H9 (cell line): ENCODE measurements around the gene SIGMAR1. TPM values are rescaled to one million over a fixed set of nuclear protein-coding genes. Genes with fewer than 3 reads are reported as not detected.
"Not testable (repeated sequence)": the region's sequence is repeated elsewhere in the genome, so short reads cannot be mapped to it uniquely, and the experiment has no call there.

Experiments
- DNase-seq: peaks from one replicate; pipeline ENCODE4 v3.0.0-alpha.2; 2017
- H2AFZ ChIP-seq: one replicate; pipeline ENCODE4 v1.6.1; 2013; ENCODE audit warnings: mild to moderate bottlenecking, low read length, control low read depth, moderate library complexity
- H2AK5ac ChIP-seq: 2 replicates; pipeline ENCODE4 v1.6.1; 2013; ENCODE audit warnings: low read length, control low read depth, mixed read lengths; ENCODE audit not compliant: insufficient read length
- H2BK120ac ChIP-seq: one replicate; pipeline ENCODE4 v1.6.1; 2013; ENCODE audit warnings: low read depth, mild to moderate bottlenecking, low read length, control low read depth, inconsistent platforms; ENCODE audit not compliant: poor library complexity, severe bottlenecking
- H2BK12ac ChIP-seq: 2 replicates; pipeline ENCODE4 v1.6.1; 2013; ENCODE audit warnings: low read length, control low read depth, mixed read lengths, low read depth; ENCODE audit not compliant: insufficient read length
- H2BK15ac ChIP-seq: 2 replicates; pipeline ENCODE4 v1.6.1; 2013; ENCODE audit warnings: low read depth, low read length, control low read depth
- H2BK20ac ChIP-seq: one replicate; pipeline ENCODE4 v1.6.1; 2013; ENCODE audit warnings: low read depth, mild to moderate bottlenecking, low read length, control low read depth, inconsistent platforms; ENCODE audit not compliant: poor library complexity, severe bottlenecking
- H2BK5ac ChIP-seq: 2 replicates; pipeline ENCODE4 v1.6.1; 2013; ENCODE audit warnings: low read length, control low read depth, mixed read lengths; ENCODE audit not compliant: insufficient read length
- H3K14ac ChIP-seq: 2 replicates; pipeline ENCODE4 v1.6.1; 2013; ENCODE audit warnings: low read length, control low read depth; ENCODE audit not compliant: insufficient read depth
- H3K18ac ChIP-seq: 2 replicates; pipeline ENCODE4 v1.6.1; 2013; ENCODE audit warnings: low read depth, mild to moderate bottlenecking, mixed read lengths, low read length, control low read depth; ENCODE audit not compliant: insufficient read length
- H3K23ac ChIP-seq: 2 replicates; pipeline ENCODE4 v1.6.1; 2013; ENCODE audit warnings: low read length, control low read depth, mixed read lengths, low read depth; ENCODE audit not compliant: insufficient read length
- H3K23me2 ChIP-seq: 2 replicates; pipeline ENCODE4 v1.6.1; 2013; ENCODE audit warnings: low read depth, mild to moderate bottlenecking, mixed read lengths, low read length, control low read depth; ENCODE audit not compliant: insufficient read length, poor library complexity, severe bottlenecking
- H3K27ac ChIP-seq: 2 replicates; pipeline ENCODE4 v1.5.1; 2013; ENCODE audit warnings: low read length, control low read depth, mixed read lengths, low read depth; ENCODE audit not compliant: insufficient read length
- H3K27me3 ChIP-seq: 2 replicates; pipeline ENCODE4 v1.6.1; 2013; ENCODE audit warnings: low read length, control low read depth, inconsistent platforms; ENCODE audit not compliant: insufficient read depth
- H3K4ac ChIP-seq: 2 replicates; pipeline ENCODE4 v1.6.1; 2013; ENCODE audit warnings: low read depth, mild to moderate bottlenecking, control low read depth, inconsistent platforms, low read length, moderate library complexity
- H3K4me1 ChIP-seq: 2 replicates; pipeline ENCODE4 v1.6.1; 2013; ENCODE audit warnings: low read length, control low read depth, inconsistent platforms; ENCODE audit not compliant: insufficient read depth
- H3K4me2 ChIP-seq: 2 replicates; pipeline ENCODE4 v1.6.1; 2013; ENCODE audit warnings: low read length, control low read depth, mixed read lengths; ENCODE audit not compliant: insufficient read length, insufficient read depth
- H3K56ac ChIP-seq: 2 replicates; pipeline ENCODE4 v1.6.1; 2013; ENCODE audit warnings: low read depth, mild to moderate bottlenecking, mixed read lengths, low read length, control low read depth; ENCODE audit not compliant: insufficient read length
- H3K79me1 ChIP-seq: 2 replicates; pipeline ENCODE4 v1.6.1; 2013; ENCODE audit warnings: low read depth, mild to moderate bottlenecking, moderate library complexity, low read length, control low read depth, inconsistent platforms; ENCODE audit not compliant: insufficient read depth, poor library complexity, severe bottlenecking
- H3K79me2 ChIP-seq: 2 replicates; pipeline ENCODE4 v1.6.1; 2013; ENCODE audit warnings: low read length, control low read depth, inconsistent platforms; ENCODE audit not compliant: insufficient read depth
- H3K9ac ChIP-seq: 2 replicates; pipeline ENCODE4 v1.6.1; 2013; ENCODE audit warnings: low read length, control low read depth, mixed read lengths; ENCODE audit not compliant: insufficient read length; ENCODE audit errors: extremely low read depth
- H3K9me3 ChIP-seq: one replicate; pipeline ENCODE4 v1.6.1; 2013; ENCODE audit warnings: low read depth, low read length, inconsistent platforms; ENCODE audit not compliant: control insufficient read depth
- H3T11ph ChIP-seq: one replicate; pipeline ENCODE4 v1.6.1; 2013; ENCODE audit warnings: mild to moderate bottlenecking, low read length, control low read depth, inconsistent platforms
- H4K20me1 ChIP-seq: one replicate; pipeline ENCODE4 v1.6.1; 2013; ENCODE audit not compliant: control insufficient read depth, insufficient read length, insufficient read depth
- H4K5ac ChIP-seq: 2 replicates; pipeline ENCODE4 v1.6.1; 2013; ENCODE audit warnings: low read depth, mild to moderate bottlenecking, mixed read lengths, low read length, control low read depth; ENCODE audit not compliant: insufficient read length
- H4K8ac ChIP-seq: replicated peaks from 2 replicates; pipeline ENCODE4 v1.6.1; 2013; ENCODE audit warnings: low read length, control low read depth, mixed read lengths, low read depth; ENCODE audit not compliant: insufficient read length
- H4K91ac ChIP-seq: 2 replicates; pipeline ENCODE4 v1.6.1; 2013; ENCODE audit warnings: low read depth, mild to moderate bottlenecking, moderate library complexity, mixed read lengths, low read length, control low read depth; ENCODE audit not compliant: insufficient read length
- H3K27ac Mint-ChIP-seq, 3 experiments: 2 replicates in 2 of 3; 3 replicates in 1 of 3; pipeline ENCODE4 v1.8.0; 2020 to 2021; ENCODE audit warnings: mixed read lengths in 3 of 3, mild to moderate bottlenecking in 1 of 3, moderate library complexity in 1 of 3
- H3K27me3 Mint-ChIP-seq: 2 replicates; pipeline ENCODE4 v1.8.0; 2021; ENCODE audit warnings: low read depth, mild to moderate bottlenecking, moderate library complexity, mixed read lengths
- H3K36me3 Mint-ChIP-seq, 3 experiments: 2 replicates in 2 of 3; 3 replicates in 1 of 3; pipeline ENCODE4 v1.8.0; 2020 to 2021; ENCODE audit warnings: low read depth in 3 of 3, mixed read lengths in 3 of 3; ENCODE audit not compliant: insufficient read depth in 1 of 3
- H3K4me1 Mint-ChIP-seq, 2 experiments: 2 replicates each; pipeline ENCODE4 v1.8.0; 2020; ENCODE audit warnings: mixed read lengths in 2 of 2
- H3K4me3 Mint-ChIP-seq, 2 experiments: 2 replicates in 1 of 2; 3 replicates in 1 of 2; pipeline ENCODE4 v1.8.0; 2020 to 2021; ENCODE audit warnings: mild to moderate bottlenecking in 2 of 2, mixed read lengths in 2 of 2, moderate library complexity in 1 of 2
- H3K9me3 Mint-ChIP-seq, 2 experiments: 2 replicates in 1 of 2; 3 replicates in 1 of 2; pipeline ENCODE4 v1.8.0; 2020; ENCODE audit warnings: mild to moderate bottlenecking in 2 of 2, mixed read lengths in 2 of 2, moderate library complexity in 1 of 2
- WGBS: extraction: QIAGEN DNeasy Blood & Tissue Kit; methylation state at CpG from one replicate; pipeline ENCODE4 v1.1.7; 2013; ENCODE audit warnings: missing lambda C conversion rate, low lambda C conversion rate, mixed read lengths; ENCODE audit not compliant: insufficient read length; ENCODE audit errors: extremely low coverage; 5-methylcytosine and 5-hydroxymethylcytosine counted together
- total RNA-seq: library from RNA; stranded (reverse); gene quantifications from 2 replicates; pipeline ENCODE4 v1.2.1, GENCODE V29; 2021
- TF ChIP-seq, protein P1 (sequence below): fragments of 200-600 bp; sonication (generic); conservative IDR thresholded peaks from 3 replicates; pipeline ENCODE4 v1.8.0; 2021; ENCODE audit warnings: antibody characterized with exemption, mild to moderate bottlenecking

Gene SIGMAR1
- total RNA-seq, 1 experiment from 2014 or later: 68.3 TPM

DNA sequence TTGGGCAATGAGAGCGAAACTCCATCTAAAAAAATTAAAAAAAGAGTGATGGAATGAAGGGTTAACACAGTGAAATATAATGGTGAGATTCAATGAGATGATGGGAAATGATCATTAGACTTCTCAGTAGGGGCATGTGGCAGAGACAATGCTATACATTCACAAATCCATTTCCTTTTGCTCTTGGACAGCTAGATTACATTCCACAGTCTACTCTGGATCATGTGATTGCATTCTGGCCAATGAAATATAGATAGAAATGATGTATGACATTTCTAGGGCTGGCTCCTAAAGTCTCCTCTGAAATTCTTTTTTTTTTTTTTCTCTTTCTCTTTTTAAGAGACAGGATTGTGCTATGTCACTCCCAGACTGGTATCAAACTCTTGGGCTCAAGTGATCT is 5.1 kb upstream of the SIGMAR1 start:
- WGBS: no CpG with 5 or more reads among the region's 1 CpG
- Histone ChIP-seq H2BK15ac (no peak overlapping the region), H3K4me1 (peaks cover 13% of the 10 kb centered on the region; the same call in 1 of the 2 replicates), H2BK5ac (no peak overlapping the region), H3K23ac (no peak overlapping the region), H3K27me3 (no peaks in the 10 kb centered on the region), H3K79me2 (peaks cover 2% of the 10 kb centered on the region; the same call in 1 of the 2 replicates), H3K9ac (no peak overlapping the region), H3K4me2 (no peak overlapping the region), H2AK5ac (no peak overlapping the region), H4K91ac (no peak overlapping the region), H4K20me1 (no peaks in the 10 kb centered on the region), H3K14ac (no peak overlapping the region), H2BK12ac (no peak overlapping the region), H3K27ac (no peak overlapping the region), H4K8ac (no peak overlapping the region), H3K18ac (no peak overlapping the region), H2BK120ac (no peak overlapping the region), H3K23me2 (peaks cover 13% of the 10 kb centered on the region), H2AFZ (no peak overlapping the region), H2BK20ac (no peak overlapping the region), H3K4ac (no peak overlapping the region), H3K56ac (no peak overlapping the region), H3K79me1 (no peaks in the 10 kb centered on the region), H3K9me3 (no peaks in the 10 kb centered on the region), H4K5ac (no peak overlapping the region), H3T11ph (no peak overlapping the region)
- DNase-seq: no peak
- TF ChIP-seq, protein P1, sequence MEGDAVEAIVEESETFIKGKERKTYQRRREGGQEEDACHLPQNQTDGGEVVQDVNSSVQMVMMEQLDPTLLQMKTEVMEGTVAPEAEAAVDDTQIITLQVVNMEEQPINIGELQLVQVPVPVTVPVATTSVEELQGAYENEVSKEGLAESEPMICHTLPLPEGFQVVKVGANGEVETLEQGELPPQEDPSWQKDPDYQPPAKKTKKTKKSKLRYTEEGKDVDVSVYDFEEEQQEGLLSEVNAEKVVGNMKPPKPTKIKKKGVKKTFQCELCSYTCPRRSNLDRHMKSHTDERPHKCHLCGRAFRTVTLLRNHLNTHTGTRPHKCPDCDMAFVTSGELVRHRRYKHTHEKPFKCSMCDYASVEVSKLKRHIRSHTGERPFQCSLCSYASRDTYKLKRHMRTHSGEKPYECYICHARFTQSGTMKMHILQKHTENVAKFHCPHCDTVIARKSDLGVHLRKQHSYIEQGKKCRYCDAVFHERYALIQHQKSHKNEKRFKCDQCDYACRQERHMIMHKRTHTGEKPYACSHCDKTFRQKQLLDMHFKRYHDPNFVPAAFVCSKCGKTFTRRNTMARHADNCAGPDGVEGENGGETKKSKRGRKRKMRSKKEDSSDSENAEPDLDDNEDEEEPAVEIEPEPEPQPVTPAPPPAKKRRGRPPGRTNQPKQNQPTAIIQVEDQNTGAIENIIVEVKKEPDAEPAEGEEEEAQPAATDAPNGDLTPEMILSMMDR: no peak
- H3K9me3 Mint-ChIP-seq: no peaks in the 10 kb centered on the region
- H3K36me3 Mint-ChIP-seq: peaks cover 1 to 5% (median 3%) of the 10 kb centered on the region in 3 experiments; a peak in 4 of 7 replicates
- peaks cover 31 to 40% of the 10 kb centered on the region in 2 experiments for H3K4me1 Mint-ChIP-seq
- no peak overlapping the region for H3K4me3 Mint-ChIP-seq
- H3K27me3 Mint-ChIP-seq: no peaks in the 10 kb centered on the region; the same call in 1 of the 2 replicates
- no peak overlapping the region for H3K27ac Mint-ChIP-seq

DNA sequence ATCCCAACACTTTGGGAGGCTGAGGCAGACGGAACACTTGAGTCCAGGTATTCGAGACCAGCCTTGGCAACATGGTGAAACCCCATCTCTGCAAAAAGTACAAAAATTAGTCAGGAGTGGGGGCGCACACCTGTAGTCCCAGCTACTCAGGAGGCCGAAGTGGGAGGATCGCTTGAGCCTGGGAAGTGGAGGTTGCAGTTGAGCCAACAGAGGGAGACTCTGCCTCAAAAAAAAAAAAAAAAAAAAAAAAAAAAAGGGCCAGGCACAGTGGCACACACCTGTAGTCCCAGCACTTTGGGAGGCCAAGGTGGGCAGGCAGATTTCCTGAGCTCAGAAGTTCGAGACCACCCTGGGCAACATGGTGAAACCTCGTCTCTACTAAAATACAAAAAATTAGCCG is 1.7 kb upstream of the SIGMAR1 start:
- H3K27ac ChIP-seq, H3K27me3 ChIP-seq, H2AFZ ChIP-seq, H2BK5ac ChIP-seq, H3K4me1 ChIP-seq, H3K4me3 Mint-ChIP-seq, H4K91ac ChIP-seq, H2BK20ac ChIP-seq, H2BK15ac ChIP-seq, H3K27ac Mint-ChIP-seq, H2BK120ac ChIP-seq, H3K4me2 ChIP-seq, H2AK5ac ChIP-seq, H3K9ac ChIP-seq, H2BK12ac ChIP-seq, H3K23ac ChIP-seq, H3K18ac ChIP-seq, H3K9me3 Mint-ChIP-seq, H3T11ph ChIP-seq, H4K8ac ChIP-seq, H3K14ac ChIP-seq, H3K4ac ChIP-seq, H3K56ac ChIP-seq, H4K20me1 ChIP-seq, H4K5ac ChIP-seq, H3K79me1 ChIP-seq, H3K27me3 Mint-ChIP-seq, H3K9me3 ChIP-seq, DNase-seq, H3K79me2 ChIP-seq: not testable (repeated sequence)
- H3K23me2 ChIP-seq: peaks cover 11% of the 10 kb centered on the region
- Mint-ChIP-seq H3K36me3 (peaks cover 2 to 15% (median 10%) of the 10 kb centered on the region in 3 experiments; a peak in 6 of 7 replicates), H3K4me1 (peaks cover 18 to 25% of the 10 kb centered on the region in 2 experiments)
- WGBS: no CpG with 5 or more reads among the region's 8 CpGs
